ENCODE data around the gene KCNQ4.

The KCNQ4 gene

GRCh38 chr1:40876436-40876761 lies 92.8 kb downstream of the KCNQ4 start:
- Mint-ChIP-seq H3K27me3 (peaks cover 3% of the 10 kb centered on the region), H3K27ac (peak overlapping the region; percentile 83), H3K4me3 (no peak overlapping the region), H3K36me3 (ENCODE audit: low read depth) (peaks cover 9% of the 10 kb centered on the region), H3K4me1 (ENCODE audit: low read depth) (peaks cover 39% of the 10 kb centered on the region), H3K9me3 (peaks cover 13% of the 10 kb centered on the region)
- DNase-seq = no peak

- no peak overlapping the region for H3K4me3 Mint-ChIP-seq
- H3K36me3 Mint-ChIP-seq (ENCODE audit: low read depth) = peaks cover 9% of the 10 kb centered on the region
- DNase-seq = no peak
- H3K27me3 Mint-ChIP-seq = peaks cover 3% of the 10 kb centered on the region
- H3K9me3 Mint-ChIP-seq = peaks cover 13% of the 10 kb centered on the region
- no peak overlapping the region for H3K27ac Mint-ChIP-seq
- H3K4me1 Mint-ChIP-seq (ENCODE audit: low read depth) = peaks cover 39% of the 10 kb centered on the region
These were observed 93.3 kb downstream of the KCNQ4 start for GRCh38 chr1:40876891-40877290.

DNA sequence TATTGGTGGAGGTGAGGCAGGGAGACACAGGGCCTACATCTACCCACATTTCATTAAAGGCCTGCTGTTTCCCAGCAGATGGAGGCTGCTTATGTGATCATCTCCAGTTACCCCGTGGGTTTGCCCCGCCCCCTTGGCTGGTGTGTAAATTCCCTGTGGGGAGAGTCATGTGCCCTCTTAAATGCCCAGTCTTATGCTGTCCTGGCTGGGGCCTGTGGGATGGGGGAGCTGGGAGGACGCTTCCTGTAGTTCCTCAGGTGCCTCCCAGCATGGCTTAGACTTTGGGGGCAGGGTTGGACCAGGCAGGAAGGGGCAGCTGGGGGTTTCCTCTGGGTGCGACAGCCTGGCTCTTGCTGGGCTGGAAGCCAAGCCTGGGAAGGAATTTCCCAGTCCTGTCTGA lies 94.1 kb downstream of the KCNQ4 start:
- Mint-ChIP-seq H3K4me3 (no peak overlapping the region), H3K27me3 (peaks cover 8% of the 10 kb centered on the region), H3K36me3 (ENCODE audit: low read depth) (peaks cover 9% of the 10 kb centered on the region), H3K4me1 (ENCODE audit: low read depth) (peaks cover 39% of the 10 kb centered on the region), H3K9me3 (peaks cover 13% of the 10 kb centered on the region), H3K27ac (no peak overlapping the region)
- DNase-seq = no peak

GRCh38 chr1:40878906-40879305 lies 95.3 kb downstream of the KCNQ4 start:
- peaks cover 16% of the 10 kb centered on the region for H3K27me3 Mint-ChIP-seq
- peaks cover 35% of the 10 kb centered on the region for H3K4me1 Mint-ChIP-seq (ENCODE audit: low read depth)
- DNase-seq = no peak
- peaks cover 9% of the 10 kb centered on the region for H3K36me3 Mint-ChIP-seq (ENCODE audit: low read depth)
- no peak overlapping the region for H3K27ac Mint-ChIP-seq
- H3K4me3 Mint-ChIP-seq = no peak overlapping the region
- peaks cover 13% of the 10 kb centered on the region for H3K9me3 Mint-ChIP-seq

- peaks cover 20% of the 10 kb centered on the region for H3K27me3 Mint-ChIP-seq
- no peak for DNase-seq
- H3K4me1 Mint-ChIP-seq (ENCODE audit: low read depth) = peaks cover 34% of the 10 kb centered on the region
- peaks cover 9% of the 10 kb centered on the region for H3K36me3 Mint-ChIP-seq (ENCODE audit: low read depth)
- H3K4me3 Mint-ChIP-seq = no peak overlapping the region
- no peak overlapping the region for H3K27ac Mint-ChIP-seq
- peaks cover 13% of the 10 kb centered on the region for H3K9me3 Mint-ChIP-seq
These were observed 96.0 kb downstream of the KCNQ4 start for GRCh38 chr1:40879482-40880175.

GRCh38 chr1:40880813-40881549 lies 97.4 kb downstream of the KCNQ4 start:
- no peak for DNase-seq
- Mint-ChIP-seq H3K36me3 (ENCODE audit: low read depth) (peaks cover 7% of the 10 kb centered on the region), H3K4me1 (ENCODE audit: low read depth) (peaks cover 23% of the 10 kb centered on the region), H3K27me3 (peaks cover 31% of the 10 kb centered on the region), H3K27ac (no peak overlapping the region), H3K9me3 (peaks cover 8% of the 10 kb centered on the region), H3K4me3 (no peak overlapping the region)

DNA sequence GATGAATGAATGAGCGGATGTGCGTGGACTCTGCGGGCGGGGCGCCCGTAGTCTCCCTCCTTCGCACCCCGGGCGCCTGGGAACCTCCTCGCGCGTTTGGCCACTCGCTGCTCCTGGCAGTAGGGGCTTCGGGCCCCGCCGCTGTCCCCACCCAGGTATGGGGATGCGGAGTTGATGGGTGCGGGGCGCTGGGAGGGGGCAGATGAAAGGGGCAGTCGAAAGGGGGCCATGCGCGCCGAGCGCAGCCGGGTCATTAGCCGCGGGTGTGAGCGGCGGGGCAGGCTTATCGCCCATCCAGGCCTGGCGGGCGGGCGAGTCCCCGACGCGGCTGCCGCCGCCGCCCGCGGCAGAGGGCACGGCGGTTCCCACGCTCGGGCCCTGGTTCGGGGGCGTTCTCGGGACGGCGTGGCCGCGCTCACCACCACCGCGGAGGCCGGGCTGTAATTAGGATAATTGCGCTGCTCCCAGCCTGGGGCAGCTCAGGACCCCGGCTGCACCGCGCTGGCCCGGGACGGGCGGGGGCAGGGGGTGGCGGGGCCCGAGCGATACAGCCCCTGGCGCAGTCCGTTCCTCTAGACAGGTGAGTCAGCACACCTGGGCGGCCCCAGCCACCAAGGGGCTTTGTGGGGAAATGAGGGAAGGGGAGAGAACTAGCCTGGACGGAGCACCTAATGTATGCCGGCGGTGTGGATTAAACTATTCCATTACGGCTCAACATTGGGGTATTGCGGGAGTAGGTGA lies 100.6 kb downstream of the KCNQ4 start:
- H3K36me3 Mint-ChIP-seq (ENCODE audit: low read depth) = no peaks in the 10 kb centered on the region
- no peaks in the 10 kb centered on the region for H3K9me3 Mint-ChIP-seq
- no peak for DNase-seq
- peaks cover 55% of the 10 kb centered on the region for H3K27me3 Mint-ChIP-seq
- H3K4me3 Mint-ChIP-seq = peak overlapping the region; percentile 41
- no peak overlapping the region for H3K27ac Mint-ChIP-seq
- peaks cover 4% of the 10 kb centered on the region for H3K4me1 Mint-ChIP-seq (ENCODE audit: low read depth)

DNA sequence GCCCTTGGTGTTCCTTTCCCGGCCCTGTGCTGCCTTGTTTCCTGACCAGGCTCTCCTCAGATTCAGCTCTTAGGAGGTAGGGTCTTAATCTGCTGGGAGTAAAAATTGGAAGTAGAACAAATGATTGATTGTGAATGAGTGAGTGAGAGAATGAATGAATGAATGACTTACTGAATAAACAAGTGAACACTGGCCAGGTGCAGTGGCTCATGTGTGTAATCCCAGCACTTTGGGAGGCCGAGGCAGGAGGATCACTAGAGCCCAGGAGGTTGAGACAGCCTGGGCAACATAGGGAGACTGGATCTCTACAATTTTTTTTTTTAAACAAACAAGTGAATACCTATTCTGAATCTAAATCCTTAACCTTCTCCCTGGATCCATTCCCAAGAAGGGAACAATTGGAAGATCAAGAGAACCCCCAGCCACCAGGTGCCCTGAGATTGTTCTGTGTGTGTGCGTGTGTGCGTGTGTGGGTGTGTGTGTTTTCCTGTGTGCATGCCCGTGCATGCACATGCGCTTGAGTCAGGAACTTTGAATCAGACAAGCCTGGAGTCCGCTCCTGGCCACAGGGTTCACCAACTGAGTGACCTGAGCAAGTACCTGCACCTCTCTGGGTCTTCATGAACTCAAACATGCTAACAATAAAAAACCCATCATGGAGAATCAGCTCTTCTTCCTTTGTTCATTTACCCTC lies 102.9 kb downstream of the KCNQ4 start:
- Mint-ChIP-seq H3K27ac (no peak overlapping the region), H3K9me3 (no peaks in the 10 kb centered on the region), H3K27me3 (peaks cover 52% of the 10 kb centered on the region), H3K36me3 (ENCODE audit: low read depth) (no peaks in the 10 kb centered on the region), H3K4me3 (no peak overlapping the region), H3K4me1 (ENCODE audit: low read depth) (peaks cover 4% of the 10 kb centered on the region)
- no peak for DNase-seq

GRCh38 chr1:40887012-40887378 lies 103.4 kb downstream of the KCNQ4 start:
- H3K4me3 Mint-ChIP-seq = no peak overlapping the region
- no peak overlapping the region for H3K27ac Mint-ChIP-seq
- peaks cover 4% of the 10 kb centered on the region for H3K4me1 Mint-ChIP-seq (ENCODE audit: low read depth)
- DNase-seq = no peak
- H3K9me3 Mint-ChIP-seq = no peaks in the 10 kb centered on the region
- no peaks in the 10 kb centered on the region for H3K36me3 Mint-ChIP-seq (ENCODE audit: low read depth)
- H3K27me3 Mint-ChIP-seq = peaks cover 52% of the 10 kb centered on the region

DNA sequence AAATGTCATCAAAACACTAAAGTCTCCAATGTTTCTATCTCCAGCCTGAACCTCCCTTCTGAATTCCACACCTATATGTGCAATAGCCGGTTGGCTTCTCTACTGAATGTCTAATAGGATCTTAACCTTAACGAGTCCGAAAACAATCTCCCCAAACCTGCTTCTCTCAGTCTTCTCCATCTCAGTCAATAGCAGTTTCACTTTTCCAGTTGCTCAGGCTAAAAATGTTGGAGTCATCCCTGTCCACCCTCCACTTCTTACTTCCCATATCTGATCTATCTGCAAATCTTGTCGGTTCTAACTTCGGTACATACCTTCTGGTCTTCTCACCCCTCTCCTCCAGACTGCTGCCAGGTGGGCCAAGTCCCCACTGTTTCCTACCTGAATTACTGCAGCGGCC lies 104.1 kb downstream of the KCNQ4 start:
- peaks cover 4% of the 10 kb centered on the region for H3K4me1 Mint-ChIP-seq (ENCODE audit: low read depth)
- peaks cover 47% of the 10 kb centered on the region for H3K27me3 Mint-ChIP-seq
- H3K27ac Mint-ChIP-seq = no peak overlapping the region
- H3K4me3 Mint-ChIP-seq = no peak overlapping the region
- H3K36me3 Mint-ChIP-seq (ENCODE audit: low read depth) = no peaks in the 10 kb centered on the region
- no peak for DNase-seq
- H3K9me3 Mint-ChIP-seq = no peaks in the 10 kb centered on the region
